Activated CD8-positive, alpha-beta memory T cell treated with anti-CD3 and anti-CD28 coated beads, Interleukin-2, amount 50 U/mL, for 4 hours (primary cell): Measurements from ENCODE around the gene MBD3L5.
"Not testable (repeated sequence)": the region's sequence is repeated elsewhere in the genome, so short reads cannot be mapped to it uniquely, and the experiment has no call there.

Experiments used
- DNase-seq: peaks from one replicate; pipeline ENCODE4 v3.0.0-alpha.2; 2020

MBD3L5 gene

DNA sequence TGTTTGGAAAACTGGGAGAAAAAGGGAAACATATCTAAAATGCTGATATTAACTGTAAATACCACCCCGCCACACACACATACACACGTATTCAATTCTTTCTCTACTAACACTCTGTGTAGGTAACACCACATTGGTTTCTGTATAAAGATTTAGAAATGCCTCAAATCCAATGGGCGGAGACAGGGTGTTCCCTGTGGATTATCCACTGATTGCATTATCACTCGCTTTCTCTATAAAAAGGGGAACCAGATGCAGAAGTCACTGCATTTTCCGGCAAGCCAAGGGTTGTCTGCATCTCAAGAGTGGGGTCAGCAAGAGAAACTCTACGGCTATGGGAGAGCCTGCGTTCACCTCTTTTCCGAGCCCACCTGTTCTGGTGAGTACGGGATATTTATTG is at the start of gene MBD3L5:
MBD3L5 (plus strand) TSS at position 301 of the 400 bp plus-strand sequence; CDS start at position 335, 34 bp downstream.
- not testable (repeated sequence) for DNase-seq

DNA sequence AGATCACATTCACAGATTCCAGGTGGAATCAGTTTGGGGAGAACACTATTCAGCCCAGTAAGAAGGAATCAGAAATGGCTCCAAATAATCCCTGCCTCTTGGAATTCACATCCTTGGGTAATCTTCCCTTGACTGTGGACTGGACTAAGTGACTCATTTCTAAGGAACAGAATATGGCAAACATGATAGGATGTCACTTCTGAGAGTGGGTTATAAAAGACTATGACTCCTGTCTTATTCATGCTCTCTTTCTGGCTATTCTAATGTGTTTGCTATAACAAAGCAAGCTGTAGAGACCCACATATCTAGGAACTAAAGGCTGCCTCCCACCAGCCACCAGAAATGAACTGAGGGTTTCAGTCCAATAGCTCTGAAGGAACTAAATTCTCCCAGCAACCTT is 46.9 kb upstream of the MBD3L5 start:
- DNase-seq, result no peak

GRCh38 chr19:6987850-6988249 is 42.5 kb upstream of the MBD3L5 start:
- DNase-seq, result no peak

DNA sequence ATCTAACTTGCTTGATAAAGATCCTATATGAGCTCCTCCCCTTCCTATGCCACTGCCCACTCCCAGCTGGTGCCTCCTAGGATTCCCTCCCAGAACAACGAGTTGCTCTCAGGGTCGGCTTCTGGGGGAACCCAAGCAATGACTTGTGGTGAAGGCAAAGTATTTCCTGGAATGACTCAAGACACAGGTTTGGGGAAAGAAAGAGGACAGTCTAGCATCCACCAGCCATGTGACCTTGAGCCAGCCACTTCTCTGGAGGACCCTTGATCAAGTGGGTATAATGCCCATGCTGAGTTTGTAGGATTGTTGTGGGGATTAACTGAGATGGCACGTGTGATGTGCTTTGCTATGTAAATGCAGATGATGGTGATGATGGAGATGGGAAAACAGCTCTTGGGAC is 42.1 kb upstream of the MBD3L5 start:
- no peak for DNase-seq

DNA sequence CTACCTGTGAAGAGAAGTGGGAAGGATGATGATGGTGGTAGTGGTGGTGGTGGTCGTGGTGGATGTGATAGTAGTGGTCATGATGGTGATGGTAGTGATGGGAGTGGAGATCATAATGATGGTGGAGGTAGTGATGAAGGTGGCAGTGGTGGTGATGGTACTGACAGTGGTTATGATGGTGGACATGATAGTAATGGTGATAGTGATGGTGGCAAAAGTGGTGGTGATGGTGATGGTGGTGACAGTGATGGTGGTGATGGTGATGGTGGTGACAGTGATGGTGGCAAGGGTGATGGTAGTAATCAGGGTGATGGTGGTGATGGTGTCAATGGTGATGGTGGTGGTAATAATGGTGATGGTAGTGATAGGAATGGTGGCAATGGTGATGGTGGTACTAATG is 35.3 kb upstream of the MBD3L5 start:
- no peak for DNase-seq

GRCh38 chr19:6996810-6997209 is 33.6 kb upstream of the MBD3L5 start:
- DNase-seq, result no peak

DNA sequence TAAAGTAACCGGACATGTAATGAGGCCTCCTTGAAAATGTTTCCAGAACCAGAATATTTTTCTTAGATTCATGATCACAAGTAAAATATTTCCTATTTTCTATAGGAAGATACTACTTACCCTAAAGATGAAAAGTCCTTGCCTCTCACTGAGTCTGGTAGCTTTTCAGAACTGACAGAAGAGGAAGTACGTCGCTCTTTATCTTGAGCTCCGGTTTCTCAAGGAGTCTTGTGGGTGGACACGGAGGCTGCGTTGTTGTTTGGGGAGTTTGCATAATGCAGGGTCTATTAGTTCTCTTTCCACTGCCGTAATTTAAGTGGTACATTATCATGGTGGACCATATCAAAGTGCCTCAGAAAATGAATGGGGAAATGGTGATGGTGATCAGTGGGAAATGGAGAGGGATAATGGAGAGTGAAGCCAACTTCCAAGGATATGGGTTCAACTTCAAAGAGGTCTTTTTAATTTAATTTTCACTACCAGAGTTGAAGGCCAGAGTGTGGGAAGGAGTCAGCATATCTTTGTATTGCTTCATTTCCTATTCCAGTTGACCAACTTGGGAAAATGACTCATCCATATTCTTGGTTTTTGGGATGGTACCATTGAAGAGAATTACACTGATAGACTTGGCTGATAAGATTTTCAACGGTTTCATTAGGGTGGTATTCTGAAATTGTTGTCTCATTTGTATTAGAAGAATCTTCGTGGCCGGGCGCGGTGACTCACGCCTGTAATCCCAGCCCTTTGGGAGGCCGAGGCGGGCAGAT is 32.5 kb upstream of the MBD3L5 start:
- no peak for DNase-seq

GRCh38 chr19:6999933-7000332 is 30.4 kb upstream of the MBD3L5 start:
- no peak for DNase-seq

GRCh38 chr19:7000333-7000732 is 30.0 kb upstream of the MBD3L5 start:
- no peak for DNase-seq

DNA sequence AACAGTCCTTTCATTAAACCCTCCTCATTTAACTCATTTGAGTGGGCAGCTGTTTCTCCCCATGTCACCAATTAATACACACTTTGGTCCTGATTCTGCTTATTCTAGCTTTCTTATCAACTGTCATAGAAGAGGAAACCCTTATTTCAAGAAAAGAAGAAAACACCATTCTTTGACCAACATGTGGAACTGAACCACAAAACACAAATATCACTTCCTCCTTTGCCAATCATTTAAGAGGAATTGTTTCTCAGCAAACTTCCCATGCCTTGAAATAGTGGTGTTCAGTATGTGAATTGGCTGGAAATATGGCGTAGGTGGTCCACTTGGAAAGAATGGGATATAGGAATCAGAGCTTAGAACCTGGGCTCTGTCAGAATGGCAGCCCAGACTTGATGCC is 29.6 kb upstream of the MBD3L5 start:
- no peak for DNase-seq

DNA sequence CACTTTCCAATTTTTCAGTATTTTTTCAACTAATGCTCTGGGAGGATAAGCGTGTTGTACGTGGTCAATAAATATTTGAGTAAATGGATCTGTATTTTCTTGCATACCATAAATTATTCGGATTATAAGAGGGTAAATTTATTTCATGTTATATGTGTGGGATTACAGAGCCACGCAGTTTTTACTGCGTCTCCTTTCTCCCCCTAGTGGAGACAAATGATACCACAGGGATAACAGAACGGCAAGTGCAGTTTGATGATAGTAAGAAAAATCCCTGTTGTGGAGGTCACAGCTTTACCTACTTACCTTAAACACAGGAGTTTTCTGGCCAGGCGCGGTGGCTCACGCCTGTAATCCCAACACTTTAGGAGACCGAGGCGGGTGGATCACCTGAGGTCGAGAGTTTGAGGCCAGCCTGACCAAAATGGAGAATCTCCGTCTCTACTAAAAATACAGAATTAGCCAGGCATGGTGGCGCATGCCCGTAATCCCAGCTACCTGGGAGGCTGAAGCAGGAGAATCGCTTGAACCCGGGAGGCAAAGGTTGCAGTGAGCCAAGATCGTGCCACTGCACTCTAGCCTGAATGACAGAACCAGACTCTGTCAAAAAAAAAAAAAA is 26.0 kb upstream of the MBD3L5 start:
- no peak for DNase-seq

- DNase-seq, result no peak
These were observed 24.2 kb upstream of the MBD3L5 start for GRCh38 chr19:7006135-7006704.

DNA sequence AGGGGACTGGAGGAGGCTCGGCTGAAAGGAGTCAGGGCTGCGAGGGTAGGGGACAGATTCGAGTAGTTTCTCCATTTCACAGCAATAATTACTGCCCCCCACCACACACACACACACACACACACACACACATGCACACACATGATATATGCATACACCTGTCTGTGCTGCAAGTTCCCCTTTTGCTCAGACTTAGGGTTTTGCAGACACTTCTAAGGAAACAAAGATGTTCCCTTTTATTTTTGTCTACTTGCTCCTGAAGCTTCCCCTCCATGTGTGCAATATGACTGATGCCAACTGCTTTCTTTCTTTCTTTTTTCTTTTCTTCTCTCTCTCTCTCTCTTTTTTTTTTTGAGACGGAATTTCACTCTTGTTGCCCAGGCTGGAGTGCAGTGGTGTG is 22.5 kb upstream of the MBD3L5 start:
- DNase-seq, result no peak

GRCh38 chr19:7010722-7011593 is 19.4 kb upstream of the MBD3L5 start:
- no peak for DNase-seq

DNA sequence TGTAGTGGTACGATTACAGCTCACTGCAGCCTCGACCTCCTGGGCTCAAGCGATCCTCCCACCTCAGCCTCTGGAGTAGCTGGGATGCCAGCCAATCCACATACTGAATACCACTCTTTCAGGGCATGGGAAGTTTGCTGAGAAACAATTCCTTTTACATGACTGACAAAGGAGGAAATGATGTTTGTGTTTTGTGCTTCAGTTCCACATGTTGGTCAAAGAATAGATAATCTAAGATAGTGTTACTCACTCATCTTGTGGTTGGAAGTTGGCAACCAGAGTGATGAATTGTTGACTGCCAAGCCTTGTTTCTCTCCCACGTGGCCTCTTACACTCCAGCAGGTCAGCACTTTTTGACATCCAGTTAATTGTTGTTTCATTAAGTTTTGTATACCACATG is 16.7 kb upstream of the MBD3L5 start:
- no peak for DNase-seq

GRCh38 chr19:7018828-7019227 is 11.6 kb upstream of the MBD3L5 start:
- no peak for DNase-seq

GRCh38 chr19:7021331-7021730 is 9.0 kb upstream of the MBD3L5 start, which contains the start of gene MBD3L2B:
Gene MBD3L2B (minus strand): TSS chr19:7021431. CDS start chr19:7021397, 34 bp downstream.
- not testable (repeated sequence) for DNase-seq

DNA sequence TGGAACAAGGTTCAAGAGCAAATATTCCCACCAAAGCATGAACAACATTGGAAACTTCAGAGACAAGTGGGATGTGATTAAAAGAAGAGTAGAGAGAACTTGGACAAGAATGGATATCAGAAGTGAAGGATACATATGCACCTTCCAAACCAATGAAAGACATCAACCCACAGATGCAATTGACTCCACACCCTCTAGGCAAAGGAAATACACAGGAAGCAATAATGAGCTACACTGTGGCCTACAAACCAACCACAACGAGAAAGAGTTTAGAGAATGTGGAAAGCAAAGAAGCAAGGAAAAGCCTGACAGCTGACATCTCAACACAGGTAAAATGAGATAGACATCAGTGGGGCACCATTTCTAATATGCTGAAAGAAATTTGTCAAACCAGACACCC is 1.6 kb upstream of the MBD3L5 start:
- not testable (repeated sequence) for DNase-seq

DNA sequence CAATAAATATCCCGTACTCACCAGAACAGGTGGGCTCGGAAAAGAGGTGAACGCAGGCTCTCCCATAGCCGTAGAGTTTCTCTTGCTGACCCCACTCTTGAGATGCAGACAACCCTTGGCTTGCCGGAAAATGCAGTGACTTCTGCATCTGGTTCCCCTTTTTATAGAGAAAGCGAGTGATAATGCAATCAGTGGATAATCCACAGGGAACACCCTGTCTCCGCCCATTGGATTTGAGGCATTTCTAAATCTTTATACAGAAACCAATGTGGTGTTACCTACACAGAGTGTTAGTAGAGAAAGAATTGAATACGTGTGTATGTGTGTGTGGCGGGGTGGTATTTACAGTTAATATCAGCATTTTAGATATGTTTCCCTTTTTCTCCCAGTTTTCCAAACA is 9.7 kb downstream of the MBD3L5 start, which contains the start of gene MBD3L4:
MBD3L4 (minus strand) TSS at position 101 of the 400 bp plus-strand sequence; CDS start at position 66, 35 bp downstream.
- not testable (repeated sequence) for DNase-seq

GRCh38 chr19:7041563-7041962 is 11.2 kb downstream of the MBD3L5 start:
- not testable (repeated sequence) for DNase-seq

DNA sequence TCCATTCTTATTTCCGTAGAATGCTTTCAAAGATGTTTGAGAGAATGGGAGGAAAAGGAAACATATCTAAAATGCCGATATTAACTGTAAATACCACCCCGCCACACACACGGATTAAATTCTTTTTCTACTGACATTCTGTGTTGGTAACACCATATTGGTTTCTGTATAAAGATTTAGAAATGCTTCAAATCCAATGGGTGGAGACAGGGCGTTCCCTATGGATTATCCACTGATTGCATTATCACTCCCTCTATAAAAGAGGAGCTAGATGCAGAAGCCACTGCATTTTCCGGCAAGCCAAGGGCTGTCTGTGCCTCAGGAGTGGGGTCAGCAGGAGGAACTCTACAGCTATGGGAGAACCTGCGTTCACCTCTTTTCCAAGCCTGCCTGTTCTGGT is 18.6 kb downstream of the MBD3L5 start, which contains the start of gene MBD3L2:
MBD3L2 (plus strand) TSS at position 301 of the 400 bp plus-strand sequence; CDS start at position 354, 53 bp downstream.
- DNase-seq, result not testable (repeated sequence)

GRCh38 chr19:7051421-7051820 is 21.0 kb downstream of the MBD3L5 start:
- DNase-seq, result not testable (repeated sequence)

GRCh38 chr19:7052896-7053295 is 22.5 kb downstream of the MBD3L5 start:
- DNase-seq, result not testable (repeated sequence)
